ENCODE measurements around the gene PP2D1.
A peak's percentile ranks its signal among the peaks of the same experiment; 100 is the strongest.
"Not testable (repeated sequence)": the region's sequence is repeated elsewhere in the genome, so short reads cannot be mapped to it uniquely, and the experiment has no call there.

The PP2D1 gene, protein sequence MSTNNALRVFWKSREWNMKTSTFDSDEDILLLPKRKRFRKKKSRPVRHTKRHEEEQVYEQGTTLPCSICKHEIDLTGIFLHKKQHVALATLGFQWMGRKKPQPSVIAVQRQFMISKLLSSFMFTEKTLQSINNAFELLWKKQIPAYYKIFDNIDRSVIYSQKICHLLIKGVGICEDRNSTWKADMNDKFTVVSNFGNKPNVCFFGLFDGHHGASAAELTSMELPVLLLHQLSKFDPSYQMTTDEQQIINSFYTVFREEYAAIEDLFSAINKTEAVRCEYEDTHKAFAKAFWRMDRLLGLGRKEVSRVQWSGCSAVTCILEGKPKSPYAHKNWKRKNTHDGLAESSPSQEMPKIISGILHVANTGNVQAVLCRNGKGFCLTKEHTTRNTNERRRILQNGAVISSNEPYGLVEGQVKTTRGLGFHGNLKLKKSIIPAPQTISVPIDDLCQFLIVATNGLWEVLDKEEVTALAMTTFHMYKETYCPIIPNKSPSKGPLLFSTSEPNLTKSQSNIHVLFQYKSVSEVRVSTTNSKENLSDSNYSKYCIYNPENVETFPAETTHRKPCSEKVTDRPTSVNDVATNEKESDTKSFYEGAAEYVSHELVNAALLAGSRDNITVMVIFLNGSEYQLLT

GRCh38 chr3:20012164-20012563, at the start of gene PP2D1:
TSS of gene PP2D1 (minus strand) at chr3:20012264. CDS start at chr3:20012072, 192 bp downstream.
- DNase-seq = no peak

DNA sequence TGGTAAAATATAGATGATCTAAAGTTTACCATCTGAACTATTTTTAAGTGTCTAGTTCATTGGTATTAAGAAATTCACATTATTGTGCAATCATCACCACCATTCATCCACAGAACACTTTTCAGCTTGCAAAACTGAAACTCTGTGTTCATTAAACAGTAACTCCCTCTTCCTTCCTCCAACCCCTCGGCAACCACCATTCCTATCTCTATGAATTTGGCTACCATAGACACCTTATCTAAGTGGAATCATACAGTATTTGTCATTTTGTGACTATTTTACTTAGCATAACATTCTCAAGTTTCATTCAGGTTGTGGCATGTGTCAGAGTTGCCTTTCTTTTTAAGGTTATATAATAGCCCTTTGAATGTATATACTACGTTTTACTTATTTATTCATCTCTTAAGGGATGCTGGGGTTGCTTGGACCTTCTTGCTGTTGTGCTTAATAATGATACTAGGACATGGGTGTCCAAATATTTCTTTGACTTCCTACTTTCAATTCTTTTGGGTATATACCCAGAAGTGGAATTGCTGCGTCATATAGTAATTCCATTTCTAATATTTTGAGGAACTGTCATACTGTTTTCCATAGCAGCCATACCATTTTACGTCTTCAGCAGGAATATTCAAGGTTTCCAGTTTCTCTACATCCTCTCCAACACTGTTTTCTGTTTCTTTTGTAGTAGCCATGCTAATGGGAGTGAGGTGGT, 49.1 kb upstream of the PP2D1 start:
- DNase-seq = no peak

- DNase-seq = no peak
Observed at GRCh38 chr3:20059929-20060328, 47.9 kb upstream of the PP2D1 start.

DNA sequence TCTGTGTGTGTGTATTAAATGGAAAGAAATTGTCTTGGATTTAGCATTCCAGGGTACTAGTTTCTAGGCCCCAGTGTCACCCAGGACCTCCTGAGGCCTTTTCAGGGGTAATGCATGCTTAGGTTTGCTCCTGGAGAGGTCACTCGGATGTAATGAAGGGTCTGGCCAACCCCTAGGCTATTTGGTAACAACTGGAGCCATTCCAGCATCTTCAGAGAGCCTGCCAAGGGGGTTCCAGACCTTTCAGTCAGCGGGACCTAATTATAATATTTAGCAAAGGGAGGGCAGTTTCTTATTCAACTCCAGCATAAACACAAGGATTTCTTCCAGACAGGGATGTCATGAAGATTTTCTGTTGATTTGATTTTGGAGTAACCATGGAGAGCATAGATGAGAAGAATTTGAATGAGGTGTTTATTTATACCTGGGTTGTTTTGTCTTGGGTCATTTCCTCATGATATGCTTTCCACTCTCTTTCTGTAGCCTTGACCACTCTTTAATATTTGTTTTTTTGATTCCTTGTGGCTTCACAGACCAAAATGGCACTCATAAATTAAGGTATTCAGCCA, 45.6 kb upstream of the PP2D1 start:
- peak; percentile 4 to 41 for DNase-seq

DNA sequence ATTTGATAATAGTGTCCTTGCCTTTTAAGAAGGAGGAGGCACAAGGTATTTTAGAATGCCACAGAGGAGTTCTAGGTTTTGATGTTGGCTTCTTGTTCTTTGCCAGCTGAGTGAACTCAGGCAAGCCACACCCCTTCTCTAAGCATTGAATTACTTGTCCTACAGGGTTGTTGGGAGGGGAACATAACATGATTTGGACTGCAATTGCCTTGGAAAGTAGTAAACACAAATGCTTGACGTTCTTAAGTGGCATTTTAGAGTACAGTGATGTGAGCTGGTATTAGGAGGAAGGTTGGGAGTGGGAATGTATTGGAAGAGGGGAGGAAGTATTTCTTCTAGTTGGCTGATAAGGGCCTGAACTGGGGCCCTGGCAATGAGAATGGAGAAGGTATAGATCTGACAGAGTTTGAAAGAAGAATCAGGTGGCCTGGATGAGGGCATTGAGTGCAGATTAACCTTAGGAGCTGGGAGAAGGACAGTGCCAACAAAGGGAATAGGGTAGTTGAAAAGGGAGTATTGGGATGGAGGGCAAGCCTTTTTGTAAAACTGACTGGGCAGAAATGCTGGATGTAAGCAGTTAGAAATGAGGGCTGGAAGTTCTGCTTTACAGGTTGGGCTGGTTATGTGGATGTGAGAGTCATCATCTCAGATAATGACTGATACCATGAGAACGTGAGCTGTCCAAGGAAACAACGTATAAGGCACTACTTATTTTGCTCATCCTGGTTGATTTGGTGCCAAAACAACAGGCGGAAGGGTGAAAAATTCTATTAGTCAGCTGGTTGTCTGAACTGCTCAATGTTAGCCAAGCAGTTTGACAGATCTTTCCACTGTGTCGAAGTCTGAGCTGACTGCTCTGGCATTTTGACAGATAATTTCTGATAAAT, 44.9 kb upstream of the PP2D1 start:
- peak in 1 of 2 experiments; percentile 45 for DNase-seq

GRCh38 chr3:20055842-20056241, 43.8 kb upstream of the PP2D1 start:
- no peak for DNase-seq

DNA sequence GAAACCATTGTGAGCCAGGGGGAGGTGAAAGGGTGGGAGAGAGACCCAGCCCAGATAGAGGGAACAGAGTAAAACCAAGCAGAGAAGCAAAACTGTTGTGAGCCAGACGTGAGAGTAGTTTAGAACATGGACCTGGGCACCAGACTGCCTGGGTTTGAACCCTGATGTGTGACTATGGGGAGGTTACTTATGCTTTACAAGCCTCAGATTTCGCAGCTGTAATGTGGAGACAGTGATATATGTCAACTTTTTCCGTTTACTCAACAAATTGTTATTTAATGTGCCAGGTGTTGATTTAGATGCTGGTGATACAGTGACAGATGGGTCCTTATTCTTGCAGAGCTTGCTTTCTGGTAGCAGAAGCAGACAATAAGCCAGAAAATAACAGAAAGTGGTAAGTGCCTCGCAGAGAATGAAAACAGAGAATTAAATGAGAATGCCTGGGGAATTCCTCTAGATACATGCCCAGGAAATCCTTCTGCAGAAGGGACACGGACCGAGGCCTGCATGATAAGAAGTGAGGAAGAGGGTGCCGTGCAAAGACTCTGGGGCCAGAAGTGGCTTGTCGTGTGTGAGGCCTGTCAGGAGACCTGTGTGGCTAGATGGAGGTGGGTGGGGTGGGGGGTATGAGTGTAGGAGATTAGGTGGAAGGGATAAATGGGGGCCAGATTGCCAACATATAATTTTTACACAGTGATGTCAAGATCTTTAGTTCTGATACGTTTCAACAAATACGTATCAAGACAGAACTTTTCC, 43.1 kb upstream of the PP2D1 start:
- no peak for DNase-seq

- DNase-seq = peak; percentile 30 to 63
Observed at GRCh38 chr3:20054549-20054987, 42.5 kb upstream of the PP2D1 start.

GRCh38 chr3:20052851-20053250, 40.8 kb upstream of the PP2D1 start:
- DNase-seq = no peak

GRCh38 chr3:20051123-20051806, 39.2 kb upstream of the PP2D1 start:
- no peak for DNase-seq

GRCh38 chr3:20047976-20048883, 36.2 kb upstream of the PP2D1 start:
- peak in 1 of 2 experiments; percentile 0 for DNase-seq

GRCh38 chr3:20047341-20047779, 35.3 kb upstream of the PP2D1 start:
- DNase-seq = no peak

DNA sequence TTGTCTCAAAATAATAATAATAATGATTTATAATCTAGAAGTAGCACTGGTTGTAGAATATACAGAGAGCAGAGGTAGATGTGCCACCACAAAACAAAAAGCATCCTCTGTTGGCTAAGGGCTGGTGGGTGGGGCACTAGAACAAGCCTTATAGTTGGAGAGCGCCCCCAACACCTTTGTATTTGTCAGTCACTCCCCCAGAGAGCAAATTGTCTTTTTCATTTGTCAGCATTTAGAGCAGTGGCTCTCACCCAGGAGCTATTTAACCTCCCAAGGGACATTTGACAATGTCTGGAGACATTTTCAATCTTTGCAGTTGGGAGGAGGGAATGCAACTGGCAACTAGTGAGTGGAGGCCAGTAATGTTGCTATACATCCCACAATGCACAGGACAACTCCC, 34.5 kb upstream of the PP2D1 start:
- no peak for DNase-seq

DNA sequence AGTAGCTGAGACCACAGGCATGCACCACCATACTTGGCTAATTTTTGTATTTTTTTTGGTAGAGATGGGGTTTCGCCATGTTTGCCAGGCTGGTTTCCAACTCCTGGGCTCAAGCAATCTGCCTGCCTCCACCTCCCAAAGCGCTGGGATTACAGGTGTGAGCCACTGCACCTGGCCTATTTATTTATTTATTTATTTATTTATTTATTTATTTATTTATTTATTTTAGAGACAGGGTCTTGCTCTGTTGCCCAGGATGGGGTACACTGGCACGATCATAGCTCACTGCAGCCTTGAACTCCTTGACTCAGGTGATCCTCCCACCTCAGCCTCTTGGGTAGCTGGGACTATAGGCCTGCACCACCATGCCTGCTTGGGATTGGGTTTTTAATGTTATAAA, 33.1 kb upstream of the PP2D1 start:
- DNase-seq = not testable (repeated sequence)

GRCh38 chr3:20043825-20044224, 31.8 kb upstream of the PP2D1 start:
- DNase-seq = no peak

DNA sequence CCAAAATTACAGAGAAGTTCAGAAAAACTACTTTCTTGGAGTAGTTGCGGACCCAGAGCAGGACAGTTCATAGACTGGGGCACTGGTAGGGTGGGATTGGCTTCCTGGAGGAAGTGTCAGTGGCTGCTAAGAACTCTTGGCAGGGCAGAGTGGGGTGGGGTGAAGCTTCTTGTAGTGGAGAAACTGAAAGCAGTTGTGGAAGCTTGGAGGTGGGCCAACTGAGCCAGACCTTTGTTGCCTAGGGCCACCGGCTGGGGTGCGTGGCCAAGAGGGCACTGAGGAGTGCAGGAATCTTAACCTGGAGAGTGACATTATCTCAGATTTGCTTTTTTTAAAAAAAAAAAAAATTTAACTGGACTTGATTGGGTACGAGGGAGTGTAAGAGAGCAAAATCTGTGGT, 31.3 kb upstream of the PP2D1 start:
- DNase-seq = peak in 1 of 2 experiments; percentile 1

GRCh38 chr3:20042331-20042730, 30.3 kb upstream of the PP2D1 start:
- no peak for DNase-seq

GRCh38 chr3:20041197-20041780, 29.2 kb upstream of the PP2D1 start:
- peak in 1 of 2 experiments; percentile 59 for DNase-seq

GRCh38 chr3:20040548-20041196, 28.6 kb upstream of the PP2D1 start:
- DNase-seq = peak in 1 of 2 experiments; percentile 44

Measured in NCI-H446 (cell line).